K562 (cell line): Measurements from ENCODE around the gene MLLT3. TPM values are rescaled to one million over a fixed set of nuclear protein-coding genes. Genes with fewer than 3 reads are reported as not detected.

Source experiments
- ARHGAP35 ChIP-seq: fragments of 450-650 bp; IDR thresholded peaks from 2 replicates; pipeline ENCODE4 v1.6.1; 2018; ENCODE audit not compliant: partially characterized antibody
- CHD4 ChIP-seq: fragments of 200-600 bp; sonication (generic); IDR thresholded peaks from 3 replicates; pipeline ENCODE4 v1.6.1; 2012; ENCODE audit warnings: low read depth, mild to moderate bottlenecking, mixed read lengths, low read length, inconsistent platforms; ENCODE audit not compliant: insufficient read depth, insufficient replicate concordance, poor library complexity, severe bottlenecking
- MYBL2 ChIP-seq, 2 experiments: fragments of 450-650 bp in 1 of 2; sonication (generic) in 1 of 2; formaldehyde crosslinking in 1 of 2; IDR thresholded peaks; 2 replicates each; pipeline versions ENCODE4 v1.6.1 to v1.8.1; 2017 to 2022; ENCODE audit warnings: borderline replicate concordance in 1 of 2, inconsistent platforms in 1 of 2, low read depth in 1 of 2, mild to moderate bottlenecking in 1 of 2, missing genetic modification reagents in 1 of 2, moderate library complexity in 1 of 2
- TAL1 ChIP-seq: fragments of 450-650 bp; IDR thresholded peaks from 2 replicates; pipeline ENCODE4 v1.6.1; 2016; ENCODE audit warnings: mild to moderate bottlenecking
- ZNF184 ChIP-seq: sonication (generic); formaldehyde crosslinking; IDR thresholded peaks from 2 replicates; pipeline ENCODE4 v1.5.0; 2020; ENCODE audit warnings: missing genetic modification reagents
- polyA plus RNA-seq, 8 experiments: library from polyadenylated mRNA; depleted of rRNA in 4 of 8; stranded (reverse) in 5 of 8; unstranded in 3 of 8; fragments of >200 nt; fragmentation: Nextera tagmentation in 2 of 8; fragmentation: Illumina TruSeq in 1 of 8; extraction: Ambion mirVana in 2 of 8; extraction: Trizol in 1 of 8; gene quantifications; 2 replicates each; pipeline versions ENCODE4 v1.2.1 to v1.2.3, GENCODE V29; 2011 to 2014; ENCODE audit warnings: inconsistent platforms in 1 of 8, missing spikeins in 1 of 8
- total RNA-seq, 7 experiments: library from RNA; depleted of rRNA in 6 of 7; stranded (reverse); fragments of >200 nt in 6 of 7; fragmentation: Illumina TruSeq in 2 of 7; extraction: Trizol in 2 of 7; gene quantifications; 2 replicates each; pipeline versions ENCODE4 v1.2.1 to v1.2.3, GENCODE V29; 2011 to 2021; ENCODE audit warnings: low replicate concordance in 1 of 7
- TF ChIP-seq, protein P1 (sequence below), 3 experiments: IDR thresholded peaks in 2 of 3; conservative IDR thresholded peaks in 1 of 3; 2 replicates each; pipeline ENCODE4 v1.5.1; 2011 to 2012; ENCODE audit warnings: low read length in 3 of 3, mild to moderate bottlenecking in 3 of 3, control low read depth in 2 of 3, improper control_type of control experiment in 1 of 3, inconsistent platforms in 1 of 3, low read depth in 1 of 3, mixed read lengths in 1 of 3, moderate library complexity in 1 of 3; ENCODE audit not compliant: insufficient read depth in 2 of 3
- TF ChIP-seq, protein P2 (sequence below): IDR thresholded peaks from 2 replicates; pipeline ENCODE4 v1.6.1; 2014; ENCODE audit warnings: antibody characterized with exemption
- TF ChIP-seq, protein P3 (sequence below), 2 experiments: IDR thresholded peaks; 2 replicates each; pipeline ENCODE4 v1.6.1; 2011; ENCODE audit warnings: borderline replicate concordance in 1 of 2, control low read depth in 1 of 2, low read depth in 1 of 2, low read length in 1 of 2, mild to moderate bottlenecking in 1 of 2, mixed read lengths in 1 of 2, moderate library complexity in 1 of 2; ENCODE audit not compliant: insufficient read depth in 1 of 2, insufficient read length in 1 of 2, poor library complexity in 1 of 2, severe bottlenecking in 1 of 2; ENCODE audit errors: extremely low read depth in 1 of 2

The MLLT3 gene
- total and polyA plus RNA-seq, 9 of the 15 experiments (the other 6 are each of a cell fraction or from before 2014, with no cell fraction given): 0.07 to 0.42 (median 0.22) TPM; not detected in 4

DNA sequence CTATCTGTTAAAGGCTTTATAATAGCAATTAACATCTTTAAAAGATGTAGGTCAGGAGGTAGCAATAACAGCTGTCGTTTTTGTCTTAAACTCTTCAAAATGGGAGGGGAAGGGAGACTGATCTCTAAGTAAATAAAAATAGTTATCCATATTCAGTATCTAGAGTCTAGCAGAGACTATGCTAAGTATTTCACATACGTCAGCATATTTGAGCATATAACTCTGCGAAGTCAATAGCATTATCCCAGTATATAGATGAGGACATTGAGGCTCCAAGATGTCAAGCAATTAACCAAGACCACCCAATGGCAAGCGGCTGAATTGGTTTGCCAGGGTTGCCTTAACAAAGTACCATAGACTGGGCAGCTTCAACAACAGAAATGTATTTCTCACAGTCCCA is 316.8 kb downstream of the MLLT3 start (continued):
- TF ChIP-seq, protein P1, sequence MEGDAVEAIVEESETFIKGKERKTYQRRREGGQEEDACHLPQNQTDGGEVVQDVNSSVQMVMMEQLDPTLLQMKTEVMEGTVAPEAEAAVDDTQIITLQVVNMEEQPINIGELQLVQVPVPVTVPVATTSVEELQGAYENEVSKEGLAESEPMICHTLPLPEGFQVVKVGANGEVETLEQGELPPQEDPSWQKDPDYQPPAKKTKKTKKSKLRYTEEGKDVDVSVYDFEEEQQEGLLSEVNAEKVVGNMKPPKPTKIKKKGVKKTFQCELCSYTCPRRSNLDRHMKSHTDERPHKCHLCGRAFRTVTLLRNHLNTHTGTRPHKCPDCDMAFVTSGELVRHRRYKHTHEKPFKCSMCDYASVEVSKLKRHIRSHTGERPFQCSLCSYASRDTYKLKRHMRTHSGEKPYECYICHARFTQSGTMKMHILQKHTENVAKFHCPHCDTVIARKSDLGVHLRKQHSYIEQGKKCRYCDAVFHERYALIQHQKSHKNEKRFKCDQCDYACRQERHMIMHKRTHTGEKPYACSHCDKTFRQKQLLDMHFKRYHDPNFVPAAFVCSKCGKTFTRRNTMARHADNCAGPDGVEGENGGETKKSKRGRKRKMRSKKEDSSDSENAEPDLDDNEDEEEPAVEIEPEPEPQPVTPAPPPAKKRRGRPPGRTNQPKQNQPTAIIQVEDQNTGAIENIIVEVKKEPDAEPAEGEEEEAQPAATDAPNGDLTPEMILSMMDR (IDR thresholded peaks at IDR 0.05 in 2 of 3, conservative IDR thresholded peaks at IDR 0.05 in 1 of 3; ENCODE audit: insufficient read depth in 2 of 3, low read depth in 1 of 3, low read length in 3 of 3): no peak
- TF ChIP-seq, protein P2, sequence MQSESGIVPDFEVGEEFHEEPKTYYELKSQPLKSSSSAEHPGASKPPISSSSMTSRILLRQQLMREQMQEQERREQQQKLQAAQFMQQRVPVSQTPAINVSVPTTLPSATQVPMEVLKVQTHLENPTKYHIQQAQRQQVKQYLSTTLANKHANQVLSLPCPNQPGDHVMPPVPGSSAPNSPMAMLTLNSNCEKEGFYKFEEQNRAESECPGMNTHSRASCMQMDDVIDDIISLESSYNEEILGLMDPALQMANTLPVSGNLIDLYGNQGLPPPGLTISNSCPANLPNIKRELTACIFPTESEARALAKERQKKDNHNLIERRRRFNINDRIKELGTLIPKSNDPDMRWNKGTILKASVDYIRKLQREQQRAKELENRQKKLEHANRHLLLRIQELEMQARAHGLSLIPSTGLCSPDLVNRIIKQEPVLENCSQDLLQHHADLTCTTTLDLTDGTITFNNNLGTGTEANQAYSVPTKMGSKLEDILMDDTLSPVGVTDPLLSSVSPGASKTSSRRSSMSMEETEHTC: no peak
- no peak for TF ChIP-seq ZNF184 (CRISPR knock-in tag)
- no peak for TF ChIP-seq MYBL2 (IDR thresholded peaks at IDR 0.05; ENCODE audit: low read depth)
- no peak for TF ChIP-seq MYBL2 (CRISPR knock-in tag; IDR thresholded peaks at IDR 0.05; ENCODE audit: borderline replicate concordance)
- TF ChIP-seq ARHGAP35: no peak
- no peak for TF ChIP-seq TAL1
- TF ChIP-seq, protein P3, sequence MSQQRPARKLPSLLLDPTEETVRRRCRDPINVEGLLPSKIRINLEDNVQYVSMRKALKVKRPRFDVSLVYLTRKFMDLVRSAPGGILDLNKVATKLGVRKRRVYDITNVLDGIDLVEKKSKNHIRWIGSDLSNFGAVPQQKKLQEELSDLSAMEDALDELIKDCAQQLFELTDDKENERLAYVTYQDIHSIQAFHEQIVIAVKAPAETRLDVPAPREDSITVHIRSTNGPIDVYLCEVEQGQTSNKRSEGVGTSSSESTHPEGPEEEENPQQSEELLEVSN (IDR thresholded peaks at IDR 0.05; ENCODE audit: borderline replicate concordance in 1 of 2, extremely low read depth in 1 of 2, insufficient read depth in 1 of 2, insufficient read length in 1 of 2, low read depth in 1 of 2, low read length in 1 of 2, poor library complexity in 1 of 2, severe bottlenecking in 1 of 2): no peak
- no peak for TF ChIP-seq CHD4
